Ascending aorta (tissue), 2 donors: ENCODE data around the gene LMNA. TPM values are rescaled to one million over a fixed set of nuclear protein-coding genes. Genes with fewer than 3 reads are reported as not detected.
"Not testable (repeated sequence)": the region's sequence is repeated elsewhere in the genome, so short reads cannot be mapped to it uniquely, and the experiment has no call there.

Experiments used
- DNase-seq, 2 donors: peaks; one replicate each; pipeline ENCODE4 v3.0.0-alpha.2; 2019; ENCODE audit warnings: low spot score in 2 of 2
- H3K27ac ChIP-seq, 2 donors: fragments of 200-600 bp; sonication (generic); one replicate each; pipeline ENCODE4 v1.5.1; 2016 to 2017; ENCODE audit warnings: mild to moderate bottlenecking in 1 of 2
- H3K27me3 ChIP-seq: fragments of 200-600 bp; sonication (generic); one replicate; pipeline ENCODE4 v1.5.1; 2017
- H3K36me3 ChIP-seq, 2 donors: fragments of 200-600 bp; sonication (generic); one replicate each; pipeline ENCODE4 v1.5.1; 2016
- H3K4me1 ChIP-seq, 2 donors: fragments of 200-600 bp; sonication (generic); one replicate each; pipeline ENCODE4 v1.5.1; 2016 to 2017; ENCODE audit warnings: mild to moderate bottlenecking in 1 of 2
- H3K4me3 ChIP-seq, 2 donors: fragments of 200-600 bp; sonication (generic); one replicate each; pipeline ENCODE4 v1.5.1; 2016 to 2017; ENCODE audit warnings: mild to moderate bottlenecking in 1 of 2
- H3K9me3 ChIP-seq, 2 donors: fragments of 200-600 bp; sonication (generic); one replicate each; pipeline ENCODE4 v1.5.1; 2016
- intact Hi-C: fragments of 100-400 bp; cut with DNase I; formaldehyde crosslinking; loops from one replicate; pipeline ENCODE4 v1.15.1; 2023
- total RNA-seq: library from RNA; depleted of rRNA; stranded (reverse); fragments of >200 nt; gene quantifications from one replicate; pipeline ENCODE4 v1.1.0, GENCODE V29; 2016
- TF ChIP-seq, protein P1 (sequence below), 3 experiments: fragments of 200-600 bp in 2 of 3; fragments of 450-650 bp in 1 of 3; sonication (generic) in 2 of 3; IDR thresholded peaks; one replicate each; pipeline ENCODE4 v1.5.1; 2016 to 2019; ENCODE audit warnings: antibody characterized with exemption in 3 of 3, mild to moderate bottlenecking in 1 of 3, moderate library complexity in 1 of 3

LMNA gene
- total RNA-seq, 1 donor from 2014 or later = 783 TPM

DNA sequence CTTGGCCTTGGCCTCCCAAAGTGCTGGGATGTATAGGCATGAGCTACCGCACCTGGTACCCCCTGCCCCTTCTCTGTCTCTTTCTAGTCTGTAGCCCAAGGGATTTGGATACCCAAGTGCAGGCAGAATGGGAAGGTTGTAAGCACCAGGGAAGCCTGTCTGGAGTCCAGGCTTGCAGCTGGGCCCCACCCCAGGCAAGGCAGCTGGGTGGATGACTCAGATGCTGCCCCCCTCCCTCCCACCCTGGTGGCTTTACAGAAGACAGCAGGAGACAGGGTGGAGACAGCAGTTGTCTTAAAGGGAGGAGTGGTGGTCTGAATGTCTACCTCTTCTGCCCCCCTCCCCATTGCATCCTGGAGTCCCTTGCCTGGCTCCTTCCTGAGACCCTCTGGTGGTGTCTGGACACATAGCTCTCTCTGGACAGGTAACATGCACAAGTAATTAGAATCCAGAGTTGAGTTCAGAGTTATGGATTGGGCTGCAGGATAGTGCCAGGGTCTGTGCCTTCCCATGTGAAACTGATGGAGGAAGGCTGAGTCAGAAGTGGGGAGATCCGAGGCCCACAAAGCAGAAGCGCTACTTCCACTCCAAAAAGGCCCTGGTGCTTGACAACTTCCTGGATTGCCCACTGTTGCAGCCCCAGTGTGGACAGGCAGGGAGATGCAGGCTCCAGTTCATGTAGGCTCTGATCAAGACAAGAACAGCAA is 5.1 kb downstream of the LMNA start:
- TF ChIP-seq, protein P1, sequence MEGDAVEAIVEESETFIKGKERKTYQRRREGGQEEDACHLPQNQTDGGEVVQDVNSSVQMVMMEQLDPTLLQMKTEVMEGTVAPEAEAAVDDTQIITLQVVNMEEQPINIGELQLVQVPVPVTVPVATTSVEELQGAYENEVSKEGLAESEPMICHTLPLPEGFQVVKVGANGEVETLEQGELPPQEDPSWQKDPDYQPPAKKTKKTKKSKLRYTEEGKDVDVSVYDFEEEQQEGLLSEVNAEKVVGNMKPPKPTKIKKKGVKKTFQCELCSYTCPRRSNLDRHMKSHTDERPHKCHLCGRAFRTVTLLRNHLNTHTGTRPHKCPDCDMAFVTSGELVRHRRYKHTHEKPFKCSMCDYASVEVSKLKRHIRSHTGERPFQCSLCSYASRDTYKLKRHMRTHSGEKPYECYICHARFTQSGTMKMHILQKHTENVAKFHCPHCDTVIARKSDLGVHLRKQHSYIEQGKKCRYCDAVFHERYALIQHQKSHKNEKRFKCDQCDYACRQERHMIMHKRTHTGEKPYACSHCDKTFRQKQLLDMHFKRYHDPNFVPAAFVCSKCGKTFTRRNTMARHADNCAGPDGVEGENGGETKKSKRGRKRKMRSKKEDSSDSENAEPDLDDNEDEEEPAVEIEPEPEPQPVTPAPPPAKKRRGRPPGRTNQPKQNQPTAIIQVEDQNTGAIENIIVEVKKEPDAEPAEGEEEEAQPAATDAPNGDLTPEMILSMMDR (IDR thresholded peaks at IDR 0.05) = peak in 1 of 3 experiments; percentile 1
- intact Hi-C loops = loop anchor here (10.0 kb wide), 2 partner anchors 385 to 625 kb away; partner anchors contain the start of genes MEF2D and MRPL24
- H3K4me1 ChIP-seq = peaks cover 28 to 56% of the 10 kb centered on the region in 2 donors

DNA sequence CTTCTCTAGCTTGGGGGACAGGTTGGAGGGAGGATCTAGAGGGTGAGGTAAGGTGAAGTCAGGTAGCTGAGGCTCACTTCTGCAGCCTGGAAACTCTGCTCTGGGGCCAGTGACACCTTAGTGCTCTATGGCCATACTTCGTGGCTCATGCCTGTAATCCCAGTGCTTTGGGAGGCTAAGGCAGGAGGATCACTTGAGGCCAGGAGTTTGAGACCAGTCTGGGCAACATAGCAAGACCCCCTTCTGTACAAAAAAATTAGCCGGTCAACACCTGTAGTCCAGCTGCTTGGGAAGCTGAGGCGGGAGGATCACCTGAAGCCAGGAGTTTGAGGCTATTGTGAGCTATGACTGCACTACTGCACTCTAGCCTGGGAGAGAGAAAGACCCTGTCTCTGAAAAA is 5.8 kb downstream of the LMNA start:
- no peaks in the 10 kb centered on the region for H3K9me3 ChIP-seq
- intact Hi-C loops = loop anchor here (10.0 kb wide), 2 partner anchors 384 to 624 kb away; partner anchors contain the start of genes MEF2D and MRPL24
- H3K4me3 ChIP-seq = peak overlapping the region; percentile 93 to 100
- H3K27ac ChIP-seq = peak overlapping the region; percentile 97
- H3K4me1 ChIP-seq = peaks cover 33 to 63% of the 10 kb centered on the region in 2 donors
- no peak for DNase-seq
- no peaks in the 10 kb centered on the region for H3K27me3 ChIP-seq
- TF ChIP-seq, protein P1 (IDR thresholded peaks at IDR 0.05) = no peak
- peaks cover 0 to 9% of the 10 kb centered on the region in 2 donors for H3K36me3 ChIP-seq

More for the DNA sequence above, 5.1 kb downstream of the LMNA start:
- Histone ChIP-seq H3K27me3 (no peaks in the 10 kb centered on the region), H3K4me3 (peak overlapping the region; percentile 93 to 100), H3K9me3 (no peaks in the 10 kb centered on the region), H3K27ac (peak overlapping the region; percentile 97), H3K36me3 (peaks cover 0 to 14% of the 10 kb centered on the region in 2 donors)
- peak in 1 of 2 donors; percentile 69 for DNase-seq

DNA sequence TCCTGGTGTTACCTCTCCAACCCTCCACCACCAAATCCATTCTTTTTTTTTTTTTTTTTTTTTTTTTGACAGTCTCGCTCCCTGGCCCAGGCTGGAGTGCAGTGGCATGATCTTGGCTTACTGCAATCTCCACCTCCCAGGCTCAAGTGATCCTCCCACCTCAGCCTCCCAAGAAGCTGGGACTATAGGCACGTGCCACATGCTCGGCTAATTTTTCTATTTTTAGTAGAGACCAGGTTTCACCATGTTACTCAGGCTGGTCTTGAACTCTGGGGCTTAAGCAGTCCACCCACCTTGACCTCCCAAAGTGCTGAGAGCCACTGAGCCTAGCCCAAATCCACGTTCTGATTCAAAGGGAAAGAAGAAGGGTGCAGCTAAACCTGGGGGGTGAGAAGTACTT is 6.5 kb downstream of the LMNA start:
- not testable (repeated sequence) for H3K36me3 ChIP-seq, DNase-seq, H3K27me3 ChIP-seq, H3K9me3 ChIP-seq
- Histone ChIP-seq H3K4me1 (peaks cover 33 to 70% of the 10 kb centered on the region in 2 donors), H3K4me3 (peak overlapping the region; percentile 93 to 100), H3K27ac (peak overlapping the region; percentile 97)
- intact Hi-C loops = loop anchor here (10.0 kb wide), 2 partner anchors 384 to 624 kb away; partner anchors contain the start of genes MEF2D and MRPL24

DNA sequence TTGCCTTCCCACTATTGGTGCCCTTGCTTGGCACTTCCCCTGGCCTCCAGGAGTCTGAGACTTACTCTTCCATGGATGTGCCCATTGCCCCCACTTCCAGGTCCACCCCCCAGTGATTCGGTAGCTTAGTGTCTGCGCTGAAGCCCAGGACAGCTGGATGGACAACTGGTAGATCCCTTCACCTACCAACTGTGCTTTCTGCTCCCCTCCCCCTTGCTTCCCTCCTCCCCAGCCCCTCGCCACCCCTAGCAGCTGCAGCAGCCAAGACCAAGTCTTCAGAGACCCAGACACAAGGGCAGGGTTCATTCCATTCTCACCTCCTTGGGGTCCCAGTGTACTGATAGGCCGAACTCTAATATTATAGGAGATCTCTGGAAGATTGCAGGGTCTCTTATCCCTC is 6.9 kb downstream of the LMNA start:
- Histone ChIP-seq H3K9me3 (no peaks in the 10 kb centered on the region), H3K4me1 (peaks cover 33 to 72% of the 10 kb centered on the region in 2 donors), H3K27ac (peak overlapping the region; percentile 97), H3K27me3 (no peaks in the 10 kb centered on the region), H3K4me3 (peak overlapping the region; percentile 93 to 100), H3K36me3 (peaks cover 0 to 9% of the 10 kb centered on the region in 2 donors)
- TF ChIP-seq, protein P1 (IDR thresholded peaks at IDR 0.05) = no peak
- DNase-seq = no peak
- intact Hi-C loops = loop anchor here (10.0 kb wide), 2 partner anchors 383 to 623 kb away; partner anchors contain the start of genes MEF2D and MRPL24

DNA sequence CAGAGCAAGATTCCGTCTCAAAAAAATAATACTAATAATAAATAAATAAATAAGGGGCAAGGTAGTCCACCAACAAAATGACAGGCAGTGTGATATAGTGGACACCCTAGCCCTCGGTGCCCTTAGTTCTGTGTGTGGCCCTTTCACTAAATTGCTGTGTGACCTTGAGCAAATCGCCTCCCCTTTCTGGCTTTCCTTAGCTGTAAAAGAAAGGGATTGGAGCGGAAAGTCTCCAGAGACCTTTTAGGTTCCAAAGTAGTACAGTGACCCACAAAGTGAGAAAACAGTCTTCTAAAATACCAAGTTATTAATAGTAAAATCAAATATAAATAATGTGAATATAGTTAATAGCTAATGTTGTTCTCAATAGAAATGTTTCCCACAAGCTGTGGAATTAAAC is 7.6 kb downstream of the LMNA start:
- DNase-seq = no peak
- Histone ChIP-seq H3K27me3 (no peaks in the 10 kb centered on the region), H3K4me1 (peaks cover 39 to 77% of the 10 kb centered on the region in 2 donors), H3K9me3 (no peaks in the 10 kb centered on the region), H3K27ac (peak overlapping the region; percentile 97), H3K36me3 (peaks cover 0 to 9% of the 10 kb centered on the region in 2 donors), H3K4me3 (peak overlapping the region; percentile 93 to 100)
- intact Hi-C loops = loop anchor here (10.0 kb wide), 2 partner anchors 383 to 623 kb away; partner anchors contain the start of genes MEF2D and MRPL24
- TF ChIP-seq, protein P1 (IDR thresholded peaks at IDR 0.05) = no peak
